ENCODE measurements around the gene PTBP3. TPM values are rescaled to one million over a fixed set of nuclear protein-coding genes. Genes with fewer than 3 reads are reported as not detected.
A peak's percentile ranks its signal among the peaks of the same experiment; 100 is the strongest.

Gene PTBP3
- total and polyA plus RNA-seq, 2 of the 13 experiments (the other 11 are each of a cell fraction or from before 2014, with no cell fraction given), result 52.8 to 61.1 TPM

DNA sequence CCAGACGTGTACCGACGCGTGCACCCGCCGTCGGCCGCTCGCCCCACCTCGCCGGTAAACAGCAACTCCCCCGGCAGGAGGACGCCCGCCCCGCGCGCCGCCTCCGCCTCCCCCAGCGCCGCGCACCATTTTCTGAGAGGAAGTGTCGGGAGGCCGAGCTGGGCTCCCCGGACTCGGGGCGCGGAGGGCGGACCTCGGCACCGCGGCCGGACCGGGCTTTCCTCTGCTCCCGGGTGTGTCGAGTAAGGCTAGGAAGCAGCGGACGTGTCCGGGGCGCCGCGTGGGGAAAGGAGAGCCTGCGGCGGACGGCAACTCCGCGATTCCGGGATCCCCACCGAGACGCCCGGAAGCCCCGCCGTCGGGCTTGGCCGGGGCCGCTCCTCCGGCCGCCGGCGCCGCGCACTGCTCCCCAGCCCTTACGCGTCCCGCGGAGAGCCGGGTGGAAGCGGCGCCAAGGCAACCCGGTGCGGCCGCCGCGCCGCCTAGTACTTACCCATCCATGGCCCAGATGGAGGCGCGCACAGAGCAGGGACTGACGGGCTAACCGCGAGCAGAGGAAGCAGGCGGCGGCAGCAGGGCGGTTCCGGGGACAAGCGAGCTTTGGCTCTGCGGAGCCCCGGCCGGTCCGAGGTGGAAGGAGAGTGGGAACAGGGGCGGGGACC, at the start of gene PTBP3 (continued):
- TF ChIP-seq NR2C2 (CRISPR knock-in tag; IDR thresholded peaks at IDR 0.05; ENCODE audit: borderline replicate concordance) (peak; percentile 38; the same call in 1 of the 2 replicates), TBX2 (CRISPR knock-in tag; IDR thresholded peaks at IDR 0.05; ENCODE audit: borderline replicate concordance) (peak; percentile 65; the same call in 1 of the 2 replicates), ZFP41 (CRISPR knock-in tag; IDR thresholded peaks at IDR 0.05; ENCODE audit: borderline replicate concordance) (no peak), NCOA1 (CRISPR knock-in tag; IDR thresholded peaks at IDR 0.05) (no peak), SMAD1 (CRISPR knock-in tag; IDR thresholded peaks at IDR 0.05; ENCODE audit: borderline replicate concordance, low read depth) (peak; percentile 37; the same call in 1 of the 2 replicates), ZNF629 (CRISPR knock-in tag; conservative IDR thresholded peaks at IDR 0.05) (no peak; the same call in 1 of the 2 replicates), ZNF138 (CRISPR knock-in tag; IDR thresholded peaks at IDR 0.05; ENCODE audit: low read depth) (peak; percentile 29; the same call in 1 of the 2 replicates), ZNF563 (CRISPR knock-in tag; IDR thresholded peaks at IDR 0.05) (peak; percentile 86; the same call in 1 of the 2 replicates), RARA (CRISPR knock-in tag; IDR thresholded peaks at IDR 0.05) (0 out of 2 replicates have a peak, but pooled peaks have one; percentile 33), ARNT2 (CRISPR knock-in tag; IDR thresholded peaks at IDR 0.05; ENCODE audit: low read depth) (peak; percentile 92)
- TF ChIP-seq, protein P1, sequence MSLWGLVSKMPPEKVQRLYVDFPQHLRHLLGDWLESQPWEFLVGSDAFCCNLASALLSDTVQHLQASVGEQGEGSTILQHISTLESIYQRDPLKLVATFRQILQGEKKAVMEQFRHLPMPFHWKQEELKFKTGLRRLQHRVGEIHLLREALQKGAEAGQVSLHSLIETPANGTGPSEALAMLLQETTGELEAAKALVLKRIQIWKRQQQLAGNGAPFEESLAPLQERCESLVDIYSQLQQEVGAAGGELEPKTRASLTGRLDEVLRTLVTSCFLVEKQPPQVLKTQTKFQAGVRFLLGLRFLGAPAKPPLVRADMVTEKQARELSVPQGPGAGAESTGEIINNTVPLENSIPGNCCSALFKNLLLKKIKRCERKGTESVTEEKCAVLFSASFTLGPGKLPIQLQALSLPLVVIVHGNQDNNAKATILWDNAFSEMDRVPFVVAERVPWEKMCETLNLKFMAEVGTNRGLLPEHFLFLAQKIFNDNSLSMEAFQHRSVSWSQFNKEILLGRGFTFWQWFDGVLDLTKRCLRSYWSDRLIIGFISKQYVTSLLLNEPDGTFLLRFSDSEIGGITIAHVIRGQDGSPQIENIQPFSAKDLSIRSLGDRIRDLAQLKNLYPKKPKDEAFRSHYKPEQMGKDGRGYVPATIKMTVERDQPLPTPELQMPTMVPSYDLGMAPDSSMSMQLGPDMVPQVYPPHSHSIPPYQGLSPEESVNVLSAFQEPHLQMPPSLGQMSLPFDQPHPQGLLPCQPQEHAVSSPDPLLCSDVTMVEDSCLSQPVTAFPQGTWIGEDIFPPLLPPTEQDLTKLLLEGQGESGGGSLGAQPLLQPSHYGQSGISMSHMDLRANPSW (CRISPR knock-in tag; IDR thresholded peaks at IDR 0.05; ENCODE audit: borderline replicate concordance), result 0 out of 2 replicates have a peak, but pooled peaks have one; percentile 18
- TF ChIP-seq, protein P2, sequence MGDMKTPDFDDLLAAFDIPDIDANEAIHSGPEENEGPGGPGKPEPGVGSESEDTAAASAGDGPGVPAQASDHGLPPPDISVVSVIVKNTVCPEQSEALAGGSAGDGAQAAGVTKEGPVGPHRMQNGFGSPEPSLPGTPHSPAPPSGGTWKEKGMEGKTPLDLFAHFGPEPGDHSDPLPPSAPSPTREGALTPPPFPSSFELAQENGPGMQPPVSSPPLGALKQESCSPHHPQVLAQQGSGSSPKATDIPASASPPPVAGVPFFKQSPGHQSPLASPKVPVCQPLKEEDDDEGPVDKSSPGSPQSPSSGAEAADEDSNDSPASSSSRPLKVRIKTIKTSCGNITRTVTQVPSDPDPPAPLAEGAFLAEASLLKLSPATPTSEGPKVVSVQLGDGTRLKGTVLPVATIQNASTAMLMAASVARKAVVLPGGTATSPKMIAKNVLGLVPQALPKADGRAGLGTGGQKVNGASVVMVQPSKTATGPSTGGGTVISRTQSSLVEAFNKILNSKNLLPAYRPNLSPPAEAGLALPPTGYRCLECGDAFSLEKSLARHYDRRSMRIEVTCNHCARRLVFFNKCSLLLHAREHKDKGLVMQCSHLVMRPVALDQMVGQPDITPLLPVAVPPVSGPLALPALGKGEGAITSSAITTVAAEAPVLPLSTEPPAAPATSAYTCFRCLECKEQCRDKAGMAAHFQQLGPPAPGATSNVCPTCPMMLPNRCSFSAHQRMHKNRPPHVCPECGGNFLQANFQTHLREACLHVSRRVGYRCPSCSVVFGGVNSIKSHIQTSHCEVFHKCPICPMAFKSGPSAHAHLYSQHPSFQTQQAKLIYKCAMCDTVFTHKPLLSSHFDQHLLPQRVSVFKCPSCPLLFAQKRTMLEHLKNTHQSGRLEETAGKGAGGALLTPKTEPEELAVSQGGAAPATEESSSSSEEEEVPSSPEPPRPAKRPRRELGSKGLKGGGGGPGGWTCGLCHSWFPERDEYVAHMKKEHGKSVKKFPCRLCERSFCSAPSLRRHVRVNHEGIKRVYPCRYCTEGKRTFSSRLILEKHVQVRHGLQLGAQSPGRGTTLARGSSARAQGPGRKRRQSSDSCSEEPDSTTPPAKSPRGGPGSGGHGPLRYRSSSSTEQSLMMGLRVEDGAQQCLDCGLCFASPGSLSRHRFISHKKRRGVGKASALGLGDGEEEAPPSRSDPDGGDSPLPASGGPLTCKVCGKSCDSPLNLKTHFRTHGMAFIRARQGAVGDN (CRISPR knock-in tag; IDR thresholded peaks at IDR 0.05), result peak; percentile 86
- TF ChIP-seq, protein P3, sequence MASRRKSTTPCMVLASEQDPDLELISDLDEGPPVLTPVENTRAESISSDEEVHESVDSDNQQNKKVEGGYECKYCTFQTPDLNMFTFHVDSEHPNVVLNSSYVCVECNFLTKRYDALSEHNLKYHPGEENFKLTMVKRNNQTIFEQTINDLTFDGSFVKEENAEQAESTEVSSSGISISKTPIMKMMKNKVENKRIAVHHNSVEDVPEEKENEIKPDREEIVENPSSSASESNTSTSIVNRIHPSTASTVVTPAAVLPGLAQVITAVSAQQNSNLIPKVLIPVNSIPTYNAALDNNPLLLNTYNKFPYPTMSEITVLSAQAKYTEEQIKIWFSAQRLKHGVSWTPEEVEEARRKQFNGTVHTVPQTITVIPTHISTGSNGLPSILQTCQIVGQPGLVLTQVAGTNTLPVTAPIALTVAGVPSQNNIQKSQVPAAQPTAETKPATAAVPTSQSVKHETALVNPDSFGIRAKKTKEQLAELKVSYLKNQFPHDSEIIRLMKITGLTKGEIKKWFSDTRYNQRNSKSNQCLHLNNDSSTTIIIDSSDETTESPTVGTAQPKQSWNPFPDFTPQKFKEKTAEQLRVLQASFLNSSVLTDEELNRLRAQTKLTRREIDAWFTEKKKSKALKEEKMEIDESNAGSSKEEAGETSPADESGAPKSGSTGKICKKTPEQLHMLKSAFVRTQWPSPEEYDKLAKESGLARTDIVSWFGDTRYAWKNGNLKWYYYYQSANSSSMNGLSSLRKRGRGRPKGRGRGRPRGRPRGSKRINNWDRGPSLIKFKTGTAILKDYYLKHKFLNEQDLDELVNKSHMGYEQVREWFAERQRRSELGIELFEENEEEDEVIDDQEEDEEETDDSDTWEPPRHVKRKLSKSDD (CRISPR knock-in tag; IDR thresholded peaks at IDR 0.05; ENCODE audit: low read depth), result no peak
- TF ChIP-seq, protein P4, sequence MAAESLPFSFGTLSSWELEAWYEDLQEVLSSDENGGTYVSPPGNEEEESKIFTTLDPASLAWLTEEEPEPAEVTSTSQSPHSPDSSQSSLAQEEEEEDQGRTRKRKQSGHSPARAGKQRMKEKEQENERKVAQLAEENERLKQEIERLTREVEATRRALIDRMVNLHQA (CRISPR knock-in tag; IDR thresholded peaks at IDR 0.05), result no peak
